SU-DHL-6 (cell line): ENCODE results near the gene PEX11A.

ENCODE experiments used
- H2AFZ ChIP-seq: fragments of 200-600 bp; sonication (generic); 2 replicates; pipeline ENCODE4 v1.6.1; 2014; ENCODE audit warnings: low read depth, mild to moderate bottlenecking, moderate library complexity, mixed read lengths, antibody characterized with exemption, low read length; ENCODE audit not compliant: severe bottlenecking
- H3F3A ChIP-seq: fragments of 200-600 bp; shearing (Covaris generic); 2 replicates; pipeline ENCODE4 v1.6.0; 2016; ENCODE audit warnings: antibody characterized with exemption, mild to moderate bottlenecking; ENCODE audit not compliant: insufficient read depth
- H3K27ac ChIP-seq: fragments of 200-600 bp; sonication (generic); 2 replicates; pipeline ENCODE4 v1.5.1; 2016; ENCODE audit warnings: low read depth, mild to moderate bottlenecking, low read length, moderate library complexity, mixed read lengths
- H3K27me3 ChIP-seq: fragments of 200-600 bp; sonication (generic), shearing (Covaris generic); 2 replicates; pipeline ENCODE4 v1.6.0; 2014; ENCODE audit warnings: mild to moderate bottlenecking, low read length
- H3K36me3 ChIP-seq: fragments of 200-600 bp; sonication (generic); 2 replicates; pipeline ENCODE4 v1.6.1; 2014; ENCODE audit warnings: mild to moderate bottlenecking, low read length, mixed read lengths
- H3K4me2 ChIP-seq: fragments of 300-600, 200-600 bp; shearing (Covaris generic), sonication (generic); 2 replicates; pipeline ENCODE4 v1.6.0; 2014; ENCODE audit warnings: low read length, low read depth, mild to moderate bottlenecking; ENCODE audit not compliant: poor library complexity, severe bottlenecking
- H3K4me3 ChIP-seq: fragments of 200-600 bp; sonication (generic); 2 replicates; pipeline ENCODE4 v1.5.1; 2014; ENCODE audit warnings: antibody characterized with exemption, low read length, mild to moderate bottlenecking, mixed read lengths; ENCODE audit not compliant: insufficient read depth, poor library complexity, severe bottlenecking
- H3K79me2 ChIP-seq: fragments of 200-600 bp; sonication (generic); 2 replicates; pipeline ENCODE4 v1.6.1; 2014; ENCODE audit warnings: mild to moderate bottlenecking, low read length, moderate library complexity; ENCODE audit not compliant: insufficient read depth
- H3K9ac ChIP-seq: fragments of 200-600 bp; sonication (generic); 2 replicates; pipeline ENCODE4 v1.7.0; 2014; ENCODE audit warnings: mild to moderate bottlenecking, low read length
- H3K9me2 ChIP-seq: fragments of 200-600 bp; sonication (generic); replicated peaks from 2 replicates; pipeline ENCODE4 v1.6.1; 2014; ENCODE audit warnings: low read length; ENCODE audit not compliant: insufficient read depth
- H3K9me3 ChIP-seq: fragments of 200-600 bp; sonication (generic); 2 replicates; pipeline ENCODE4 v1.6.1; 2014; ENCODE audit warnings: low read length, mixed read lengths; ENCODE audit not compliant: insufficient read depth
- H4K20me1 ChIP-seq: fragments of 200-600 bp; sonication (generic); 2 replicates; pipeline ENCODE4 v1.6.1; 2014; ENCODE audit warnings: low read depth, mild to moderate bottlenecking, antibody characterized with exemption, low read length, moderate library complexity, mixed read lengths
- CTCF ChIP-seq: fragments of 200-600 bp; sonication (generic); IDR thresholded peaks from one replicate; pipeline ENCODE4 v1.5.1; 2017; ENCODE audit warnings: antibody characterized with exemption, mild to moderate bottlenecking, low read length, moderate library complexity; ENCODE audit not compliant: insufficient read depth, poor library complexity, severe bottlenecking
- EZH2phosphoT487 ChIP-seq: fragments of 200-600 bp; sonication (generic), shearing (Covaris generic); conservative IDR thresholded peaks from 2 replicates; pipeline ENCODE4 v1.6.1; 2018; ENCODE audit warnings: mild to moderate bottlenecking, antibody characterized with exemption, low read length, moderate library complexity, mixed read lengths

The PEX11A gene

GRCh38 chr15:89675606-89676005, 14.9 kb downstream of the PEX11A start:
- Histone ChIP-seq H3K9ac (no peak overlapping the region), H3F3A (no peaks in the 10 kb centered on the region), H3K27me3 (0 out of 2 replicates have a peak, but pooled peaks cover 4% of the 10 kb centered on the region), H3K36me3 (no peaks in the 10 kb centered on the region), H3K9me2 (no peaks in the 10 kb centered on the region), H2AFZ (no peak overlapping the region), H3K9me3 (no peaks in the 10 kb centered on the region), H3K4me3 (no peak overlapping the region), H4K20me1 (no peaks in the 10 kb centered on the region), H3K79me2 (no peaks in the 10 kb centered on the region), H3K27ac (no peak overlapping the region), H3K4me2 (no peak overlapping the region)
- no peak for TF ChIP-seq EZH2phosphoT487
- TF ChIP-seq CTCF, result no peak

GRCh38 chr15:89674526-89674925, 16.0 kb downstream of the PEX11A start:
- no peaks in the 10 kb centered on the region for H3K79me2 ChIP-seq
- H3K9me2 ChIP-seq, result no peaks in the 10 kb centered on the region
- no peak overlapping the region for H3K9ac ChIP-seq
- H2AFZ ChIP-seq, result no peak overlapping the region
- no peak overlapping the region for H3K4me3 ChIP-seq
- H3K4me2 ChIP-seq, result no peak overlapping the region
- no peaks in the 10 kb centered on the region for H4K20me1 ChIP-seq
- no peak overlapping the region for H3K27ac ChIP-seq
- no peaks in the 10 kb centered on the region for H3K36me3 ChIP-seq
- no peaks in the 10 kb centered on the region for H3F3A ChIP-seq
- no peak for TF ChIP-seq CTCF
- no peak for TF ChIP-seq EZH2phosphoT487
- no peaks in the 10 kb centered on the region for H3K9me3 ChIP-seq
- H3K27me3 ChIP-seq, result 0 out of 2 replicates have a peak, but pooled peaks cover 4% of the 10 kb centered on the region

- Histone ChIP-seq H3K27ac (no peak overlapping the region), H3K9ac (no peak overlapping the region), H3K9me2 (no peaks in the 10 kb centered on the region), H3K27me3 (0 out of 2 replicates have a peak, but pooled peaks cover 4% of the 10 kb centered on the region), H3K9me3 (no peaks in the 10 kb centered on the region), H3F3A (no peaks in the 10 kb centered on the region), H2AFZ (no peak overlapping the region), H3K79me2 (no peaks in the 10 kb centered on the region), H3K36me3 (no peaks in the 10 kb centered on the region), H3K4me2 (no peak overlapping the region), H4K20me1 (no peaks in the 10 kb centered on the region), H3K4me3 (no peak overlapping the region)
- TF ChIP-seq CTCF, result peak; percentile 31
- no peak for TF ChIP-seq EZH2phosphoT487
Measured at GRCh38 chr15:89673165-89673512, 17.4 kb downstream of the PEX11A start.
